Superior temporal gyrus (tissue), 1 donor: ENCODE results near the gene PEX26.
"Not testable (repeated sequence)": the region's sequence is repeated elsewhere in the genome, so short reads cannot be mapped to it uniquely, and the experiment has no call there.

Experiments
- DNase-seq: peaks from one replicate; pipeline ENCODE4 v3.0.0-alpha.2; 2016; ENCODE audit errors: extremely low spot score

PEX26 gene

GRCh38 chr22:18118345-18118915, 40.6 kb downstream of the PEX26 start:
- DNase-seq, result no peak

GRCh38 chr22:18119409-18120110, 41.8 kb downstream of the PEX26 start:
- DNase-seq, result no peak

GRCh38 chr22:18120857-18121256, 43.1 kb downstream of the PEX26 start:
- no peak for DNase-seq

GRCh38 chr22:18121506-18121905, 43.7 kb downstream of the PEX26 start:
- no peak for DNase-seq

GRCh38 chr22:18121954-18122554, 44.3 kb downstream of the PEX26 start:
- no peak for DNase-seq

GRCh38 chr22:18123476-18124025, 45.8 kb downstream of the PEX26 start:
- DNase-seq, result not testable (repeated sequence)

GRCh38 chr22:18126606-18127005, 48.8 kb downstream of the PEX26 start:
- DNase-seq, result no peak

- no peak for DNase-seq
Measured at GRCh38 chr22:18130018-18130417, 52.2 kb downstream of the PEX26 start.

GRCh38 chr22:18130699-18131429, 53.1 kb downstream of the PEX26 start:
- DNase-seq, result no peak

GRCh38 chr22:18133452-18133851, 55.7 kb downstream of the PEX26 start:
- DNase-seq, result no peak

GRCh38 chr22:18136563-18137320, 59.0 kb downstream of the PEX26 start:
- DNase-seq, result no peak

GRCh38 chr22:18141004-18141403, 63.2 kb downstream of the PEX26 start:
- DNase-seq, result not testable (repeated sequence)

GRCh38 chr22:18144105-18144504, 66.3 kb downstream of the PEX26 start:
- no peak for DNase-seq

GRCh38 chr22:18145676-18146388, 68.0 kb downstream of the PEX26 start:
- no peak for DNase-seq

- DNase-seq, result no peak
Measured at GRCh38 chr22:18146389-18146753, 68.6 kb downstream of the PEX26 start.

- no peak for DNase-seq
Measured at GRCh38 chr22:18147791-18148190, 70.0 kb downstream of the PEX26 start.

- no peak for DNase-seq
Measured at GRCh38 chr22:18148293-18148965, 70.6 kb downstream of the PEX26 start.

GRCh38 chr22:18152519-18152918, 74.7 kb downstream of the PEX26 start:
- no peak for DNase-seq

- no peak for DNase-seq
Measured at GRCh38 chr22:18154821-18155390, 77.1 kb downstream of the PEX26 start.
